ENCODE results near the gene KCNQ1. TPM values are rescaled to one million over a fixed set of nuclear protein-coding genes. Genes with fewer than 3 reads are reported as not detected.
A peak's percentile ranks its signal among the peaks of the same experiment; 100 is the strongest.

The KCNQ1 gene
- total RNA-seq, 1 experiment from 2014 or later, result 2.3 TPM

GRCh38 chr11:2891326-2892214, 446.8 kb downstream of the KCNQ1 start:
- H2BK120ac ChIP-seq (ENCODE audit: low read depth, low read length, poor library complexity, severe bottlenecking), result no peak overlapping the region
- no peaks in the 10 kb centered on the region; a peak in 1 of 7 replicates for H3K36me3 Mint-ChIP-seq (ENCODE audit: insufficient read depth in 1 of 3, low read depth in 3 of 3)
- H4K91ac ChIP-seq (ENCODE audit: insufficient read length, low read depth, low read length), result no peak overlapping the region
- H3K4me1 Mint-ChIP-seq, result peaks cover 22% of the 10 kb centered on the region in 2 experiments
- no peaks in the 10 kb centered on the region; the same call in 1 of the 2 replicates for H3K27me3 ChIP-seq (ENCODE audit: insufficient read depth, low read length)
- no peaks in the 10 kb centered on the region for H3K23me2 ChIP-seq (ENCODE audit: insufficient read length, low read depth, low read length, poor library complexity, severe bottlenecking)
- no peaks in the 10 kb centered on the region for H3K4me1 ChIP-seq (ENCODE audit: insufficient read depth, low read length)
- no peak overlapping the region for H2AFZ ChIP-seq (ENCODE audit: low read length)
- no peaks in the 10 kb centered on the region for H3K79me1 ChIP-seq (ENCODE audit: insufficient read depth, low read depth, low read length, poor library complexity, severe bottlenecking)
- H3K9me3 Mint-ChIP-seq, result peaks cover 0 to 2% of the 10 kb centered on the region in 2 experiments; a peak in 2 of 5 replicates
- no peak overlapping the region for H2BK5ac ChIP-seq (ENCODE audit: insufficient read length, low read length)
- H4K8ac ChIP-seq (replicated peaks; ENCODE audit: insufficient read length, low read depth, low read length), result no peak overlapping the region
- H2BK20ac ChIP-seq (ENCODE audit: low read depth, low read length, poor library complexity, severe bottlenecking), result no peak overlapping the region
- peak; percentile 50; the same call in 2 of the 3 replicates for TF ChIP-seq CTCF (conservative IDR thresholded peaks at IDR 0.05)
- H3K4ac ChIP-seq (ENCODE audit: low read depth, low read length), result no peak overlapping the region
- no peak overlapping the region for H3K27ac ChIP-seq (ENCODE audit: insufficient read length, low read depth, low read length)
- H3K79me2 ChIP-seq (ENCODE audit: insufficient read depth, low read length), result no peaks in the 10 kb centered on the region
- H4K5ac ChIP-seq (ENCODE audit: insufficient read length, low read depth, low read length), result no peak overlapping the region
- no peak overlapping the region for H3K18ac ChIP-seq (ENCODE audit: insufficient read length, low read depth, low read length)
- no peak overlapping the region for H2BK12ac ChIP-seq (ENCODE audit: insufficient read length, low read depth, low read length)
- H3T11ph ChIP-seq (ENCODE audit: low read length), result no peak overlapping the region
- peaks cover 4% of the 10 kb centered on the region for H3K9me3 ChIP-seq (ENCODE audit: control insufficient read depth, low read depth, low read length)
- H3K56ac ChIP-seq (ENCODE audit: insufficient read length, low read depth, low read length), result no peak overlapping the region
- H3K9ac ChIP-seq (ENCODE audit: extremely low read depth, insufficient read length, low read length), result no peak overlapping the region
- H3K4me2 ChIP-seq (ENCODE audit: insufficient read depth, insufficient read length, low read length), result no peak overlapping the region
- H3K4me3 Mint-ChIP-seq, result no peak overlapping the region
- no peak overlapping the region for H3K14ac ChIP-seq (ENCODE audit: insufficient read depth, low read length)
- H4K20me1 ChIP-seq (ENCODE audit: control insufficient read depth, insufficient read depth, insufficient read length), result no peaks in the 10 kb centered on the region
- H2BK15ac ChIP-seq (ENCODE audit: low read depth, low read length), result no peak overlapping the region
- no peak for DNase-seq
- H3K23ac ChIP-seq (ENCODE audit: insufficient read length, low read depth, low read length), result no peak overlapping the region
- no CpG with 5 or more reads among the region's 17 CpGs for WGBS (ENCODE audit: extremely low coverage, insufficient read length, low lambda C conversion rate)
- H3K27me3 Mint-ChIP-seq (ENCODE audit: low read depth), result peaks cover 67% of the 10 kb centered on the region
- H2AK5ac ChIP-seq (ENCODE audit: insufficient read length, low read length), result no peak overlapping the region
- no peak overlapping the region for H3K27ac Mint-ChIP-seq

Data from H9 (cell line).